Common myeloid progenitor, CD34-positive (primary cell): ENCODE data around the gene GOT1.

Experiments
- CTCF ChIA-PET: fragments of 350-600 bp; sonication (Branson Sonifier 250); formaldehyde crosslinking; loops from one replicate; lab custom pipeline; 2021; ENCODE audit warnings: antibody characterized with exemption; lab: Charles Lee
- POLR2A ChIA-PET: fragments of 350-600 bp; sonication (Branson Sonifier 250); formaldehyde crosslinking; loops from one replicate; lab custom pipeline; 2021; ENCODE audit warnings: antibody characterized with exemption; lab: Charles Lee
- DNase-seq, 3 donors: peaks; one replicate each; pipeline versions ENCODE4 v3.0.0 to v3.0.0-alpha.2; 2013
- H3K27ac ChIP-seq, 2 experiments: 1 replicate in 1 of 2; 2 replicates in 1 of 2; pipeline ENCODE4 v1.7.0; 2013; ENCODE audit warnings: inconsistent platforms in 2 of 2, low read length in 2 of 2, mild to moderate bottlenecking in 2 of 2, low read depth in 1 of 2, moderate library complexity in 1 of 2; ENCODE audit not compliant: severe bottlenecking in 2 of 2, insufficient read depth in 1 of 2, poor library complexity in 1 of 2
- H3K27me3 ChIP-seq, 5 experiments: replicated peaks in 2 of 5; 1 replicate in 3 of 5; 2 replicates in 2 of 5; pipeline versions ENCODE4 v1.6.1 to v1.7.0; 2013; ENCODE audit warnings: low read length in 4 of 5, mild to moderate bottlenecking in 2 of 5, moderate library complexity in 2 of 5, inconsistent platforms in 1 of 5; ENCODE audit not compliant: insufficient read depth in 5 of 5, control insufficient read depth in 4 of 5
- H3K36me3 ChIP-seq, 4 experiments: 1 replicate in 2 of 4; 2 replicates in 2 of 4; pipeline versions ENCODE4 v1.6.1 to v1.7.0; 2013; ENCODE audit warnings: low read length in 3 of 4, control low read depth in 1 of 4, mild to moderate bottlenecking in 1 of 4; ENCODE audit not compliant: control insufficient read depth in 4 of 4, insufficient read depth in 4 of 4
- H3K4me1 ChIP-seq, 4 experiments: 1 replicate in 3 of 4; 2 replicates in 1 of 4; pipeline versions ENCODE4 v1.6.1 to v1.7.1; 2013; ENCODE audit warnings: low read length in 3 of 4, mild to moderate bottlenecking in 3 of 4, control low read depth in 1 of 4, inconsistent platforms in 1 of 4, moderate library complexity in 1 of 4; ENCODE audit not compliant: control insufficient read depth in 4 of 4, insufficient read depth in 4 of 4; ENCODE audit errors: control extremely low read depth in 1 of 4
- H3K4me3 ChIP-seq, 7 experiments: 1 replicate in 4 of 7; 2 replicates in 3 of 7; pipeline versions ENCODE4 v1.5.1 to v1.7.0; 2013; ENCODE audit warnings: mild to moderate bottlenecking in 7 of 7, low read length in 6 of 7, moderate library complexity in 6 of 7, inconsistent platforms in 2 of 7, low read depth in 2 of 7, control low read depth in 1 of 7; ENCODE audit not compliant: insufficient read depth in 4 of 7, control insufficient read depth in 1 of 7; ENCODE audit errors: extremely low read depth in 1 of 7
- H3K9me3 ChIP-seq, 5 experiments: 1 replicate in 4 of 5; 2 replicates in 1 of 5; pipeline versions ENCODE4 v1.6.1 to v1.7.1; 2013; ENCODE audit warnings: low read length in 4 of 5, mild to moderate bottlenecking in 2 of 5, inconsistent platforms in 1 of 5, low read depth in 1 of 5, moderate library complexity in 1 of 5; ENCODE audit not compliant: control insufficient read depth in 4 of 5, insufficient read depth in 2 of 5; ENCODE audit errors: control extremely low read depth in 1 of 5
- WGBS: methylation state at CpG from one replicate; pipeline ENCODE4 v1.1.5; 2013; ENCODE audit not compliant: insufficient coverage; 5-methylcytosine and 5-hydroxymethylcytosine counted together

GOT1 gene

GRCh38 chr10:99422529-99423096 lies 7.8 kb downstream of the GOT1 start:
- DNase-seq, result no peak
- Histone ChIP-seq H3K4me1 (no peaks in the 10 kb centered on the region), H3K27me3 (no peaks in the 10 kb centered on the region), H3K4me3 (no peak overlapping the region), H3K9me3 (no peaks in the 10 kb centered on the region), H3K36me3 (peaks cover 11 to 45% (median 21%) of the 10 kb centered on the region in 4 experiments), H3K27ac (no peak overlapping the region)
- CTCF ChIA-PET, result no interaction called here
- 100% methylated on average over 2 of the region's 5 CpGs for WGBS
- POLR2A ChIA-PET, result no interaction called here

GRCh38 chr10:99421233-99421739 lies 9.1 kb downstream of the GOT1 start:
- Histone ChIP-seq H3K36me3 (peaks cover 11 to 44% (median 21%) of the 10 kb centered on the region in 4 experiments), H3K27ac (no peak overlapping the region), H3K4me1 (no peaks in the 10 kb centered on the region), H3K4me3 (no peak overlapping the region), H3K27me3 (no peaks in the 10 kb centered on the region), H3K9me3 (no peaks in the 10 kb centered on the region)
- WGBS, result 96% methylated on average over 3 of the region's 3 CpGs
- ChIA-PET POLR2A (no interaction called here), CTCF (no interaction called here)
- DNase-seq, result no peak

- no peak overlapping the region for H3K27ac ChIP-seq
- H3K27me3 ChIP-seq, result no peaks in the 10 kb centered on the region
- no peak for DNase-seq
- no peaks in the 10 kb centered on the region for H3K4me1 ChIP-seq
- H3K9me3 ChIP-seq, result no peaks in the 10 kb centered on the region
- CTCF ChIA-PET, result interaction anchor here (1.0 to 1.9 kb wide), 3 partner anchors 9 to 27 kb away, joined by 3 to 7 read pairs (median 4); no protein-coding TSS in a partner anchor
- 94% methylated on average over 2 of the region's 2 CpGs for WGBS
- H3K4me3 ChIP-seq, result no peak overlapping the region
- peaks cover 7 to 29% (median 17%) of the 10 kb centered on the region in 4 experiments for H3K36me3 ChIP-seq
- POLR2A ChIA-PET, result no interaction called here
Observed at GRCh38 chr10:99419688-99420087, 10.7 kb downstream of the GOT1 start.

- H3K4me1 ChIP-seq, result no peaks in the 10 kb centered on the region
- CTCF ChIA-PET, result interaction anchor here (1.0 to 1.9 kb wide), 3 partner anchors 10 to 26 kb away, joined by 3 to 7 read pairs (median 4); no protein-coding TSS in a partner anchor
- POLR2A ChIA-PET, result no interaction called here
- H3K9me3 ChIP-seq, result no peaks in the 10 kb centered on the region
- no peak for DNase-seq
- no peak overlapping the region for H3K4me3 ChIP-seq
- H3K36me3 ChIP-seq, result peaks cover 7 to 25% (median 16%) of the 10 kb centered on the region in 4 experiments
- H3K27me3 ChIP-seq, result no peaks in the 10 kb centered on the region
- H3K27ac ChIP-seq, result no peak overlapping the region
Observed at GRCh38 chr10:99418910-99419624, 11.4 kb downstream of the GOT1 start.

GRCh38 chr10:99412099-99412498 lies 18.3 kb downstream of the GOT1 start:
- CTCF ChIA-PET, result interaction anchor here (0.9 to 1.8 kb wide), 4 partner anchors 18 to 51 kb away, joined by 3 to 9 read pairs (median 4); partner anchors contain the start of gene GOT1
- 100% methylated on average over 1 of the region's 1 CpG for WGBS
- POLR2A ChIA-PET, result no interaction called here
- Histone ChIP-seq H3K27ac (no peak overlapping the region), H3K36me3 (peaks cover 0 to 16% (median 0%) of the 10 kb centered on the region in 4 experiments), H3K4me3 (no peak overlapping the region), H3K9me3 (no peaks in the 10 kb centered on the region), H3K27me3 (no peaks in the 10 kb centered on the region), H3K4me1 (no peaks in the 10 kb centered on the region)
- no peak for DNase-seq

- Histone ChIP-seq H3K4me1 (no peaks in the 10 kb centered on the region), H3K27me3 (no peaks in the 10 kb centered on the region), H3K27ac (no peak overlapping the region), H3K36me3 (peaks cover 0 to 20% (median 0%) of the 10 kb centered on the region in 4 experiments), H3K9me3 (no peaks in the 10 kb centered on the region), H3K4me3 (no peak overlapping the region)
- POLR2A ChIA-PET, result no interaction called here
- 100% methylated on average over 1 of the region's 2 CpGs for WGBS
- CTCF ChIA-PET, result interaction anchor here (1.6 to 1.7 kb wide), 2 partner anchors 19 kb away, joined by 6 to 9 read pairs; partner anchors contain the start of gene GOT1
- DNase-seq, result no peak
Observed at GRCh38 chr10:99411546-99411945, 18.9 kb downstream of the GOT1 start.

GRCh38 chr10:99410876-99411275 lies 19.5 kb downstream of the GOT1 start:
- Histone ChIP-seq H3K27me3 (no peaks in the 10 kb centered on the region), H3K4me3 (no peak overlapping the region), H3K27ac (no peak overlapping the region), H3K4me1 (no peaks in the 10 kb centered on the region), H3K9me3 (no peaks in the 10 kb centered on the region), H3K36me3 (peaks cover 3 to 27% (median 5%) of the 10 kb centered on the region in 4 experiments)
- CTCF ChIA-PET, result interaction anchor here (1.6 to 1.7 kb wide), 2 partner anchors 18 to 20 kb away, joined by 6 to 9 read pairs; partner anchors contain the start of gene GOT1
- POLR2A ChIA-PET, result no interaction called here
- WGBS, result 100% methylated on average over 4 of the region's 4 CpGs
- no peak for DNase-seq
